GM19328 (cell line): ENCODE results near the gene VPREB3.

ENCODE experiments used
- ATAC-seq: cut with Tn5 transposase; IDR thresholded peaks from one replicate; pipeline ENCODE4 v1.9.1; 2021; ENCODE audit warnings: mild to moderate bottlenecking, moderate library complexity; ENCODE audit not compliant: unreplicated experiment

VPREB3 gene

DNA sequence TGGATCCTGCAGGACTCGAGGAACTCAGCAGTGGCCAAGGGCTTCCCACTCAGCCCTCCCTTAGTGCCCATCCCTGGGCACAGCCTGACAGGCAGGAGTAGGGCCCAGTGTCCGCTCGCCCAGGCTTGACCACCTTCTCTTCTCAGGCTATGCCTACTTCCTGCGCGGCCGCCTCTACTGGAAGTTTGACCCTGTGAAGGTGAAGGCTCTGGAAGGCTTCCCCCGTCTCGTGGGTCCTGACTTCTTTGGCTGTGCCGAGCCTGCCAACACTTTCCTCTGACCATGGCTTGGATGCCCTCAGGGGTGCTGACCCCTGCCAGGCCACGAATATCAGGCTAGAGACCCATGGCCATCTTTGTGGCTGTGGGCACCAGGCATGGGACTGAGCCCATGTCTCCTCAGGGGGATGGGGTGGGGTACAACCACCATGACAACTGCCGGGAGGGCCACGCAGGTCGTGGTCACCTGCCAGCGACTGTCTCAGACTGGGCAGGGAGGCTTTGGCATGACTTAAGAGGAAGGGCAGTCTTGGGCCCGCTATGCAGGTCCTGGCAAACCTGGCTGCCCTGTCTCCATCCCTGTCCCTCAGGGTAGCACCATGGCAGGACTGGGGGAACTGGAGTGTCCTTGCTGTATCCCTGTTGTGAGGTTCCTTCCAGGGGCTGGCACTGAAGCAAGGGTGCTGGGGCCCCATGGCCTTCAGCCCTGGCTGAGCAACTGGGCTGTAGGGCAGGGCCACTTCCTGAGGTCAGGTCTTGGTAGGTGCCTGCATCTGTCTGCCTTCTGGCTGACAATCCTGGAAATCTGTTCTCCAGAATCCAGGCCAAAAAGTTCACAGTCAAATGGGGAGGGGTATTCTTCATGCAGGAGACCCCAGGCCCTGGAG is 29.3 kb upstream of the VPREB3 start:
- no peak for ATAC-seq

DNA sequence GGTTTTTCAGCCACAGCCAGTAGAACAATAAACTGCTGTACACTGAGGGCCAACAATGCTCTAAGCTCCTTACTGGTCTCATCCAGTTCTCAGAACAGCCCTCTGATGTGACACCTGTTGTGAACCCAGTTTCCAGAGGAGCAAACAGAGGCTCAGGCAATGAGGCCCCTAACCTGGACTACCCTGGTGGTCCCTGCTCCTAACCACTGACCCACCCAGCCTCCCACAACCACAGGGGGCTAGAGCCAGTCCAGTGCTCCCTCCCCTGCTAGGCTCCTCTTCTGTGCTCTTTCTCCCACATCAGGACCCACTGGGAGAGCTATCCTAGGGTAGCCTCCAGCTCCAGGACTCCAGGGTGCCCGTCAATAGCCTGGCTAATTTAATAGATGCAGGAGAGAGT is 28.5 kb upstream of the VPREB3 start:
- ATAC-seq: no peak

DNA sequence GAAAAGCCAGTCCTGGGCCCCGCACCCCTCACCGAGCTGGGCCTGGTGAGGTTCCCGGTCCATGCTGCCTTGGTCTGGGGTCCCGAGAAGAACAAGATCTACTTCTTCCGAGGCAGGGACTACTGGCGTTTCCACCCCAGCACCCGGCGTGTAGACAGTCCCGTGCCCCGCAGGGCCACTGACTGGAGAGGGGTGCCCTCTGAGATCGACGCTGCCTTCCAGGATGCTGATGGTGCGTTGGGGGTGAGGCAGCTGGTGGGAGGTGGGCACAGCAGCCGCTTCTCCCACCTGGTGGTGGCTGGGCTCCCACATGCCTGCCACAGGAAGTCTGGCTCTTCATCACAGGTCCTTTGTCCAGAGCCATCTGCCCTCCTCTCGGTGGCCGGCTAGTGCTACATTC is 28.0 kb upstream of the VPREB3 start:
- ATAC-seq: no peak

GRCh38 chr22:23781511-23782183 is 27.4 kb upstream of the VPREB3 start:
- no peak for ATAC-seq

DNA sequence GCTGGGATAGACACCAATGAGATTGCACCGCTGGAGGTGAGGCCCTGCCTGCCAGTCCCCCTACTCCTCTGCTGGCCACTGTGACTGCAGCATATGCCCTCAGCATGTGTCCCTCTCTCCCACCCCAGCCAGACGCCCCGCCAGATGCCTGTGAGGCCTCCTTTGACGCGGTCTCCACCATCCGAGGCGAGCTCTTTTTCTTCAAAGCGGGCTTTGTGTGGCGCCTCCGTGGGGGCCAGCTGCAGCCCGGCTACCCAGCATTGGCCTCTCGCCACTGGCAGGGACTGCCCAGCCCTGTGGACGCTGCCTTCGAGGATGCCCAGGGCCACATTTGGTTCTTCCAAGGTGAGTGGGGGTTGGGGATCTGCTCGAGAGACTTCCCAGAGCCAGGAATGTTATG is 26.8 kb upstream of the VPREB3 start:
- ATAC-seq: no peak

GRCh38 chr22:23780146-23780748 is 26.0 kb upstream of the VPREB3 start:
- no peak for ATAC-seq

GRCh38 chr22:23779731-23780130 is 25.5 kb upstream of the VPREB3 start:
- ATAC-seq: no peak

DNA sequence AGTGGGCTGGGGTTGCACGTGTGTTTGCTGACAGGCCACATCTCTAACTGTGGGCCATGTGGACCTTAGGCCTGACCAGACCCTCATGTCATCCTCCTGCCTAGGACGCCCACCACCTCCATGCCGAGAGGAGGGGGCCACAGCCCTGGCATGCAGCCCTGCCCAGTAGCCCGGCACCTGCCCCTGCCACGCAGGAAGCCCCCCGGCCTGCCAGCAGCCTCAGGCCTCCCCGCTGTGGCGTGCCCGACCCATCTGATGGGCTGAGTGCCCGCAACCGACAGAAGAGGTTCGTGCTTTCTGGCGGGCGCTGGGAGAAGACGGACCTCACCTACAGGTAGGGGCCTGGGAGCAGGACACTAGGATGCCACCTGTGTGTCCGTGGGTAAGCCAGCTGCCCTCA is 24.9 kb upstream of the VPREB3 start:
- ATAC-seq: no peak

- ATAC-seq: no peak
Observed at GRCh38 chr22:23778577-23778900, 24.3 kb upstream of the VPREB3 start.

DNA sequence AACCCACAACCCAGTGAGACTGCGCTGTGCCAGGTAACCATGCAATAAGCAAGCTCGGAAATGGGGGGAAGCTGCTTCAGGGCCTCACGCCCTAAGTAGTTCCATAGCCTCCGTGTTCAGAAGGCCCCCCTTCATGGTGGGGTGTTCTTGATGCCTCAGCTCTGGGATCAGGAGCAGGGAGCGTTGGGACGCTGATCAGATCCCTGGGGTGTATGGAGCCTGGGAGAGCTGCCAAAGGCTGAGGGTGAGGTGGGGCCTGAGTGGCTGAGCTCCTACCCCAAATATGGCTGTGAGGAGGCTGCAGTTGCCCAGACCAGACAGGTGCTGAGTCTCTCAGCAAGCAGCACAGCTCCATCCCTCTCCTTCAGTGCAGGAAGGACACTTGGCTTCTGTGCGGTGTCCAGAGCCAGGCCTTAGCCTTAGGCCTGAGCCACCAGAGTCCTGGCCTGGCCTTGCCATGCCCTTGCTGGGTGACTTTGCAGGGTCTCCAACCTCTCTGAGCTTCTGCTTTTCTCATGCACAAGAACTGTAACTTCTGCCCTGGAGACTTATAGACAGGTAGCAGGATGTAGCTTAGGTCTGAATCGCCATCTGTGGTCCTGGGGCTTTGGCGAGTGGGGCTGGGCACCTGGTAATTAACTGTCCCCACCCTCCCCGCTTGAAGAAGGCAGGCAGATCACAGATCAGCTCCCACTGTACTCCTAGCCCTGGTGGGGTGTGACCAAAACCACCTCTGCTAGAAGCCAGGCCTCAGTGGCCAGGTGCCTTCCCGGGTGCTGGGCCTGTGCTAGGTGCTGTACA is 23.8 kb upstream of the VPREB3 start:
- ATAC-seq: no peak

DNA sequence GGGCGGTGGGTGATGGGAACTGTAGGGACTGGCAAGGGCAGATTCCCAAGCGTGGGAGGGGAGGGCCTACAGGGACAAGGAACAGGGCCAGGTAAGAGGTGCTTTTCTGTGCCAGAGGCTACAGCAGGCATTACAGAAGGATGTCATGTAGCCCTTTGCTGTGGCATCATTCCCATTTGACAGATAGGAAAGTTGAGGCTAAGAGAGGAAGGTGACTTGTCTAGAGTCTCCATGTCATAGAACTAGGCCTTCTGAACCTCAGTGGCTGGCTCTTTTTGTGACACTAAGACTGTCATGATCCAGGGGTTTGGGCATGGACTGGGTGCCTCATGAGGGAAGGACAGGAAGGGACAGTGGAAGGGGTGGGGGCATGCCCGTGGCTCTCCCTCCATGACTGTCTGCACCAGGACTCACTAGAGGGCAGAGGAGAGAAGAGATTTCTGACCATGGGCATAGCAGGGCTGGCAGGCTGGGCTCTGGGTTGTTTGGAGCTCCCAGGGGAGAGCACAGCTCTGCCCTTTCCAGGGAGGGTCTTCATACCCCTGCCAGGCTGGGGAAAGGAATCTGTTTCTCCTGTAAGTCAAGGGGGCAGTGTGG is 21.7 kb upstream of the VPREB3 start:
- no peak for ATAC-seq

DNA sequence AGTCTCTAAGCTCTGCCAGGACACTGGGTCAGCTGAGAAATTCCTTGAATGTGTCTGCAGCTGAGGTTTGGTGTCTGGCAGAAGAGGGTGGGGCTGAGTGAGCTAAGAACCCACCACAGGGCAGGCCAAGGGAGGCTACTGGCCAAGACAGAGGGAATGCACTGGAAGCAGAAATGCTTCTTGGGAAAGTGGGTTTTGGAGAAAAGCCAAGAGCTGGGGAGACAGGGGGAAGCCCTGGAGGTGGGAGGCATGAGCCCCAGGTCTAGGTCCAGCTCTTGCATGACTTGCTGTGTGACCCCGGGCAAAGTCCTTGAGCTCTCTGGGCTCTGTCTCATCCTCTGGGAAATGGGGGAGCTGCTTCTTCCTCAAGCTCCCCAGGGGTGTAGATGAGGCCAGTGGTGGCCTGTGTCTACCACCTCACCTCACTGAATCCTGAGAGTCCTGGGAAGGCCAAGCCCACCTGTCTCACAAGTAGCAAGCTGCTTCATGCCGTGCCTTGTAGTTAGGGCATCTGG is 20.8 kb upstream of the VPREB3 start:
- ATAC-seq: no peak

DNA sequence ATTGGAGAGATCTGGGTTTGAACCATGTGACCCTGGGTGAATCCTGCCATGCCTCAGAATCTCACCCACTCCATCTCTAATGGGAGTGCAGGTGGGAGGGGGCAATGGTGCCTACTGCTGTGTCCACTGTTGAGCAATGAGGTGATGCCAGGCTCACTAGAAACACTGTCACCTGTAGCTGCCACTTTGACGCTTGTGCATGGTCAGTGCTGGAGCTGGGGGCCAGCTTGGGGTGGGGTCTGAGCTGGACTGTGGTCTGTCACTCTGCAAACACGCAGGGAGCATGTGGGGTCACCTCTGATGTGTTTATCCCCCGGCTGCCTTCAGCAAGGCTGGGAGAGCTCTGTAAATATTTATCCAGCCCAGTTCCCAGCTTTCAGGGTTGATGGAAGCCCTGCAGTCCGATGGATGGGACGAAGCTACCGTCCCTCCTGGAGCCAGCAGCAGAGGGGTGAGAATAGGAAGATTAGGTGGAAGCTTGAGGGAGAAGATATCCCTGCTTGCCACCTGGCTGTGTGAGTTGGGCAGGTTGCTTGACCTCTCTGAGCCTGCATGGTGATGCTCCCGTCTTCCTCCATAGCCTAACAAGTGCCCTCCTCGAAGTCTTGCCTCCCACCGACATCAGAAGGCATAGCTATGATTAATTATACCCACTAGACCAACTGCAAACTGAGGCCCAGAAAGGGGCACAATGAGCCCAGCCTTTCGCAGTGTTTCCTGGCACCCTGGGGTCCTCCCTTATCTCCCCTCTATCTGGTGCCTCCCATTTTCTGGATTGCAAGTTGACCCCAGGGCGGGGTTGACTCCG is 20.1 kb upstream of the VPREB3 start:
- no peak for ATAC-seq

DNA sequence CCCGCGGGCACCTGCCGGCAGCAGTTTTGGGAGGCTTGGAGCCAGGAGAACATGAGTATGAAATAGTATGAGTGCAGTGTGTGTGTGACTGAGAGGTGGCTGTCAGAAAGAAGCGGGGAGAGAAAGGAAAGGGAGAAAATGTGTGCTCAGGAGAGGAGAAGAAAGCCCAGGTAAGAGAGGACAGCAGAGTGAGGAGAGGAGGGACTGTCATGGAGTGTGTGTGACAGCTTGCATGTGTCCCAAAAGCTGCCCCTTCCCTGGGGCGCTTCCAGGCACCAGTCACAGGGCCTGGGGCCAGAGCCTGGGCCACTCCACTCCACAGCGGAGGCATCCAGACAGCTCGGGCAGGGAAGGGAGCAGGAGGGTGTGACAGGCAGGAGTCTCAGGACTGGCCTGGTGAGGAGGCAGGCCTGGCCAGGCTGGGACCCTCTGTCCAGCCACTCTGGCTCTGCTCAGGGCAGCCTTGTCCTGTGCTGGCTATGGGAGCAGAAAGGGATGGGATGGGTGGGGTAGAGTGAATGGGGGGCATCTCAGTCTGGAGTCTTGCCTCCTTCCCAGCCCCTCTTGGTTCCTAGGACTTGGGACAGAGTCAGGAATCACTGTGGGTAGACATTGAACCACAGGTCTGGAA is 19.4 kb upstream of the VPREB3 start:
- ATAC-seq: no peak

GRCh38 chr22:23772649-23773473 is 18.6 kb upstream of the VPREB3 start, which contains the start of gene MMP11:
Gene MMP11, plus strand, starts transcription at chr22:23772849. Its CDS starts 22 bp downstream, at chr22:23772871.
- ATAC-seq: no peak

DNA sequence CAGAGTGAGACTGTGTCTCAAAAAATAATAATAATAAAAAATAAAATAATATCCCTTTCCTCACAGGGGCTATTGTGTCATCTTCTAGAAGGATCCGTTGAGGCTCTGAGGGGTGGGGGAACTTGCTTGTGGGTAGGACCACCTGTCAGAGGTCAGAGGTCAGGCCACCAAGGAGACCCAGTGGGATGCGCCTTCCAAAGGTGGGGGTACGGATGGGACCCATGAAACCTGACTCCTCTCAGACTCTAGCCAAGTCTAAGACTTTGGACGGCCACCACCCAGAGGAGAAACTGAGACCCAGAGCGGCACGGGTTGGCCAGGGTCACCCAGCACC is 18.1 kb upstream of the VPREB3 start:
- ATAC-seq: no peak

GRCh38 chr22:23769321-23769965 is 15.2 kb upstream of the VPREB3 start:
- no peak for ATAC-seq
